ENCODE measurements around the gene NAGPA. TPM values are rescaled to one million over a fixed set of nuclear protein-coding genes. Genes with fewer than 3 reads are reported as not detected.
A peak's percentile ranks its signal among the peaks of the same experiment; 100 is the strongest.
"Not testable (repeated sequence)": the region's sequence is repeated elsewhere in the genome, so short reads cannot be mapped to it uniquely, and the experiment has no call there.

The NAGPA gene
- total RNA-seq, 4 donors from 2014 or later, result 19.6 to 34.7 (median 26.0) TPM

- no peaks in the 10 kb centered on the region for H3K9me3 ChIP-seq
- no peaks in the 10 kb centered on the region for H3K27me3 ChIP-seq
- H3K4me1 ChIP-seq, result peaks cover 0 to 27% (median 10%) of the 10 kb centered on the region in 3 donors
- H3K36me3 ChIP-seq, result peaks cover 0 to 74% (median 0%) of the 10 kb centered on the region in 3 donors
- WGBS, 2 donors, result 83 to 92% methylated on average over 5 of the region's 5 CpGs
- intact Hi-C loops (cut with DNase I), result no loop called here
- H3K27ac ChIP-seq, result no peak overlapping the region
- TF ChIP-seq CTCF (IDR thresholded peaks at IDR 0.05) (no peak), POLR2A (IDR thresholded peaks at IDR 0.05) (no peak)
- DNase-seq, result no peak
- no peak overlapping the region for H3K4me3 ChIP-seq
Observed at GRCh38 chr16:5075637-5076036, 41.9 kb upstream of the NAGPA start.

- H3K4me3 ChIP-seq; DNase-seq; H3K27ac ChIP-seq; intact Hi-C loops (cut with DNase I); H3K27me3 ChIP-seq; H3K9me3 ChIP-seq: not testable (repeated sequence)
- H3K36me3 ChIP-seq, result peaks cover 0 to 56% (median 0%) of the 10 kb centered on the region in 3 donors
- WGBS, 2 donors, result 93 to 94% methylated on average over 13 to 15 of the region's 15 CpGs
- H3K4me1 ChIP-seq, result peaks cover 0 to 24% (median 10%) of the 10 kb centered on the region in 3 donors
Observed at GRCh38 chr16:5073771-5074170, 40.0 kb upstream of the NAGPA start.

- peaks cover 0 to 24% (median 10%) of the 10 kb centered on the region in 3 donors for H3K4me1 ChIP-seq
- DNase-seq, result no peak
- no peak overlapping the region for H3K27ac ChIP-seq
- H3K27me3 ChIP-seq, result no peaks in the 10 kb centered on the region
- peaks cover 0 to 50% (median 0%) of the 10 kb centered on the region in 3 donors for H3K36me3 ChIP-seq
- TF ChIP-seq POLR2A (IDR thresholded peaks at IDR 0.05) (no peak), CTCF (IDR thresholded peaks at IDR 0.05) (no peak)
- intact Hi-C loops (cut with DNase I), result no loop called here
- H3K9me3 ChIP-seq, result no peaks in the 10 kb centered on the region
- WGBS, 2 donors, result 64 to 68% methylated on average over 2 of the region's 2 CpGs
- H3K4me3 ChIP-seq, result no peak overlapping the region
Observed at GRCh38 chr16:5073279-5073629, 39.5 kb upstream of the NAGPA start.

- 43 to 54% methylated on average over 8 of the region's 12 CpGs for WGBS, 2 donors
- peak overlapping the region; percentile 58 to 84 (median 82) for H3K4me3 ChIP-seq
- no peaks in the 10 kb centered on the region for H3K9me3 ChIP-seq
- no peak for DNase-seq
- H3K36me3 ChIP-seq, result peaks cover 0 to 44% (median 0%) of the 10 kb centered on the region in 3 donors
- TF ChIP-seq POLR2A (IDR thresholded peaks at IDR 0.05) (no peak), CTCF (IDR thresholded peaks at IDR 0.05) (no peak)
- H3K27ac ChIP-seq, result peak overlapping the region; percentile 69 to 86 (median 79)
- intact Hi-C loops (cut with DNase I), result no loop called here
- peaks cover 0 to 24% (median 10%) of the 10 kb centered on the region in 3 donors for H3K4me1 ChIP-seq
- H3K27me3 ChIP-seq, result no peaks in the 10 kb centered on the region
Observed at GRCh38 chr16:5072334-5073278, 38.9 kb upstream of the NAGPA start.

- Histone ChIP-seq H3K27me3 (no peaks in the 10 kb centered on the region), H3K27ac (peak within 1 kb of the TSS; percentile 69 to 86 (median 79)), H3K9me3 (no peaks in the 10 kb centered on the region), H3K36me3 (peaks cover 0 to 36% (median 0%) of the 10 kb centered on the region in 3 donors), H3K4me3 (peak within 1 kb of the TSS; percentile 58 to 84 (median 82)), H3K4me1 (peaks cover 0 to 24% (median 10%) of the 10 kb centered on the region in 3 donors)
- peak; percentile 33 for DNase-seq
- WGBS, 2 donors, result 0% methylated on average over 8 to 13 of the region's 53 CpGs
- intact Hi-C loops (cut with DNase I), result no loop called here
- peak in 1 of 6 experiments; percentile 15 for TF ChIP-seq CTCF (IDR thresholded peaks at IDR 0.05)
- peak in 2 of 4 donors; percentile 55 to 73 for TF ChIP-seq POLR2A (IDR thresholded peaks at IDR 0.05)
Observed at GRCh38 chr16:5071681-5072333, 38.1 kb upstream of the NAGPA start, which contains the start of gene ALG1. Gene ALG1 (plus strand): TSS chr16:5071843. CDS start chr16:5071850, 7 bp downstream.

Measured in esophagus squamous epithelium (tissue), 5 donors.